H1 (cell line): Measurements from ENCODE around the gene PRKAB1. TPM values are rescaled to one million over a fixed set of nuclear protein-coding genes. Genes with fewer than 3 reads are reported as not detected.

Experiments
- CTCF ChIA-PET: fragments of 300-600 bp; sonication (Branson Sonifier 250); formaldehyde crosslinking; loops from one replicate; lab custom pipeline; 2021; ENCODE audit not compliant: partially characterized antibody; lab: Charles Lee
- POLR2A ChIA-PET: fragments of 300-600 bp; sonication (Branson Sonifier 250); formaldehyde crosslinking; loops from one replicate; lab custom pipeline; 2021; ENCODE audit warnings: inconsistent platforms; ENCODE audit not compliant: partially characterized antibody; lab: Charles Lee
- DNase-seq, 2 experiments: peaks; one replicate each; pipeline versions ENCODE4 v3.0.0 to v3.0.0-alpha.2; 2010 to 2022; ENCODE audit warnings: low spot score in 2 of 2, low read depth in 1 of 2, mixed read lengths in 1 of 2
- FAIRE-seq: peaks from 2 replicates; lab custom pipeline; 2011; peaks lifted over from hg19 to GRCh38; lab: Jason Lieb, UNC
- H2AFZ ChIP-seq: 2 replicates; pipeline ENCODE4 v1.8.1; 2012; ENCODE audit warnings: low read length, inconsistent platforms
- H2AK5ac ChIP-seq: 2 replicates; pipeline ENCODE4 v1.6.1; 2013; ENCODE audit warnings: low read depth, low read length
- H2BK120ac ChIP-seq: replicated peaks from 2 replicates; pipeline ENCODE3; 2013; ENCODE audit warnings: low read depth, low read length, inconsistent platforms
- H2BK12ac ChIP-seq: 2 replicates; pipeline ENCODE4 v1.6.1; 2013; ENCODE audit warnings: low read depth, low read length
- H2BK15ac ChIP-seq: 2 replicates; pipeline ENCODE4 v1.6.1; 2013; ENCODE audit warnings: low read length
- H2BK20ac ChIP-seq: 2 replicates; pipeline ENCODE4 v1.6.1; 2013; ENCODE audit warnings: low read length
- H2BK5ac ChIP-seq: 2 replicates; pipeline ENCODE4 v1.6.1; 2013; ENCODE audit warnings: low read depth, low read length
- H3K14ac ChIP-seq: 2 replicates; pipeline ENCODE4 v1.6.1; 2013; ENCODE audit warnings: inconsistent platforms; ENCODE audit not compliant: insufficient read length
- H3K18ac ChIP-seq: 2 replicates; pipeline ENCODE4 v1.6.1; 2013; ENCODE audit warnings: low read length; ENCODE audit errors: extremely low read depth
- H3K23ac ChIP-seq: 2 replicates; pipeline ENCODE4 v1.6.1; 2013; ENCODE audit warnings: inconsistent platforms; ENCODE audit not compliant: insufficient read length
- H3K23me2 ChIP-seq: 2 replicates; pipeline ENCODE4 v1.6.1; 2013; ENCODE audit warnings: low read depth, low read length
- H3K27ac ChIP-seq: 2 replicates; pipeline ENCODE4 v1.6.1; 2011; ENCODE audit warnings: low read depth, low read length, inconsistent platforms
- H3K27me3 ChIP-seq, 4 experiments: replicated peaks in 1 of 4; 1 replicate in 1 of 4; 2 replicates in 3 of 4; pipeline versions ENCODE4 v1.6.1 to v1.8.1; 2011 to 2013; ENCODE audit warnings: low read length in 3 of 4, mild to moderate bottlenecking in 3 of 4, inconsistent platforms in 2 of 4, mixed read lengths in 2 of 4, moderate library complexity in 1 of 4; ENCODE audit not compliant: control insufficient read depth in 3 of 4, insufficient read depth in 3 of 4; ENCODE audit errors: extremely low read depth in 1 of 4
- H3K36me3 ChIP-seq, 4 experiments: 2 replicates each; pipeline versions ENCODE4 v1.6.1 to v1.8.1; 2011 to 2013; ENCODE audit warnings: mild to moderate bottlenecking in 4 of 4, low read length in 3 of 4, moderate library complexity in 2 of 4, control low read depth in 1 of 4, inconsistent platforms in 1 of 4; ENCODE audit not compliant: insufficient read depth in 4 of 4, control insufficient read depth in 2 of 4
- H3K4ac ChIP-seq: replicated peaks from 2 replicates; pipeline ENCODE3; 2013; ENCODE audit warnings: low read length, low read depth, mixed read lengths, inconsistent platforms; ENCODE audit not compliant: insufficient read length
- H3K4me1 ChIP-seq, 4 experiments: replicated peaks in 1 of 4; 1 replicate in 1 of 4; 2 replicates in 3 of 4; pipeline versions ENCODE4 v1.6.1 to v1.8.1; 2011 to 2013; ENCODE audit warnings: low read length in 3 of 4, inconsistent platforms in 2 of 4, mixed read lengths in 1 of 4; ENCODE audit not compliant: insufficient read depth in 4 of 4, control insufficient read depth in 3 of 4
- H3K4me2 ChIP-seq, 2 experiments: 2 replicates each; pipeline versions ENCODE4 v1.6.1 to v1.8.1; 2011 to 2013; ENCODE audit warnings: low read depth in 2 of 2, low read length in 2 of 2, control low read depth in 1 of 2, inconsistent platforms in 1 of 2, mild to moderate bottlenecking in 1 of 2; ENCODE audit not compliant: insufficient read depth in 1 of 2
- H3K4me3 ChIP-seq, 4 experiments: fragments of 200-600, 300-600 bp in 1 of 4; sonication (generic), shearing (Covaris generic), sonication (Bioruptor Twin) in 1 of 4; 2 replicates each; pipeline versions ENCODE4 v1.5.1 to v1.8.1; 2011 to 2016; ENCODE audit warnings: low read length in 4 of 4, low read depth in 3 of 4, control low read depth in 2 of 4, inconsistent platforms in 2 of 4, mild to moderate bottlenecking in 2 of 4, mixed read lengths in 1 of 4, moderate library complexity in 1 of 4; ENCODE audit not compliant: insufficient read depth in 2 of 4; ENCODE audit errors: extremely low read depth in 1 of 4
- H3K56ac ChIP-seq: replicated peaks from 2 replicates; pipeline ENCODE3; 2013; ENCODE audit warnings: low read depth, mild to moderate bottlenecking, mixed read lengths, low read length, inconsistent platforms; ENCODE audit not compliant: insufficient read length
- H3K79me1 ChIP-seq: 2 replicates; pipeline ENCODE4 v1.6.1; 2013; ENCODE audit warnings: low read depth, low read length, control low read depth
- H3K79me2 ChIP-seq, 2 experiments: 2 replicates each; pipeline versions ENCODE4 v1.6.1 to v1.8.1; 2012 to 2013; ENCODE audit warnings: low read length in 2 of 2, mild to moderate bottlenecking in 2 of 2, inconsistent platforms in 1 of 2; ENCODE audit not compliant: insufficient read depth in 2 of 2, control insufficient read depth in 1 of 2
- H3K9ac ChIP-seq, 4 experiments: replicated peaks in 1 of 4; 1 replicate in 1 of 4; 2 replicates in 3 of 4; pipeline versions ENCODE4 v1.6.1 to v1.8.1; 2011 to 2013; ENCODE audit warnings: low read depth in 3 of 4, low read length in 3 of 4, control low read depth in 2 of 4, mild to moderate bottlenecking in 2 of 4, moderate library complexity in 2 of 4, inconsistent platforms in 1 of 4; ENCODE audit errors: extremely low read depth in 1 of 4
- H3K9me3 ChIP-seq, 2 experiments: 2 replicates each; pipeline versions ENCODE4 v1.6.1 to v1.8.1; 2012 to 2013; ENCODE audit warnings: mild to moderate bottlenecking in 2 of 2, moderate library complexity in 2 of 2, control low read depth in 1 of 2, inconsistent platforms in 1 of 2, low read depth in 1 of 2, low read length in 1 of 2, mixed read lengths in 1 of 2; ENCODE audit not compliant: insufficient read depth in 2 of 2
- H4K20me1 ChIP-seq, 2 experiments: replicated peaks in 1 of 2; 2 replicates each; pipeline versions ENCODE3 to v1.8.1; 2011 to 2013; ENCODE audit warnings: inconsistent platforms in 2 of 2, low read length in 2 of 2, mild to moderate bottlenecking in 1 of 2; ENCODE audit not compliant: insufficient read depth in 2 of 2, control insufficient read depth in 1 of 2
- H4K5ac ChIP-seq: 2 replicates; pipeline ENCODE4 v1.6.1; 2013; ENCODE audit warnings: low read length, low read depth, mixed read lengths, inconsistent platforms; ENCODE audit not compliant: insufficient read length
- H4K8ac ChIP-seq: 2 replicates; pipeline ENCODE4 v1.8.0; 2013; ENCODE audit warnings: mild to moderate bottlenecking, moderate library complexity, low read length, inconsistent platforms; ENCODE audit not compliant: insufficient read depth; ENCODE audit errors: extremely low read depth
- H4K91ac ChIP-seq: replicated peaks from 2 replicates; pipeline ENCODE3; 2013; ENCODE audit warnings: low read length, mixed read lengths, inconsistent platforms; ENCODE audit not compliant: insufficient read length
- ATF2 ChIP-seq: IDR thresholded peaks from 2 replicates; pipeline ENCODE4 v1.6.1; 2012; ENCODE audit warnings: low read length, inconsistent platforms
- ATF3 ChIP-seq: IDR thresholded peaks from 2 replicates; pipeline ENCODE4 v1.6.1; 2011; ENCODE audit warnings: low read depth, mild to moderate bottlenecking, low read length; ENCODE audit not compliant: insufficient read depth
- BACH1 ChIP-seq: IDR thresholded peaks from 2 replicates; pipeline ENCODE4 v1.6.1; 2012; ENCODE audit warnings: low read length, improper control_type of control experiment
- CEBPB ChIP-seq: IDR thresholded peaks from 2 replicates; pipeline ENCODE4 v1.6.1; 2012; ENCODE audit warnings: low read depth, low read length
- CHD2 ChIP-seq: IDR thresholded peaks from 2 replicates; pipeline ENCODE4 v1.6.1; 2012; ENCODE audit warnings: low read length, improper control_type of control experiment
- CTBP2 ChIP-seq: IDR thresholded peaks from 2 replicates; pipeline ENCODE4 v1.7.0; 2011; ENCODE audit warnings: borderline replicate concordance, mild to moderate bottlenecking, moderate library complexity, mixed read lengths, low read length; ENCODE audit not compliant: insufficient read depth, insufficient read length
- EGR1 ChIP-seq: IDR thresholded peaks from 2 replicates; pipeline ENCODE4 v1.6.1; 2011; ENCODE audit warnings: low read depth, low read length, borderline replicate concordance
- HDAC2 ChIP-seq, 2 experiments: fragments of 300-600 bp in 1 of 2; sonication (generic) in 1 of 2; IDR thresholded peaks; 2 replicates each; pipeline ENCODE4 v1.6.1; 2011 to 2012; ENCODE audit warnings: low read depth in 2 of 2, low read length in 2 of 2, mild to moderate bottlenecking in 2 of 2, moderate library complexity in 2 of 2, borderline replicate concordance in 1 of 2, inconsistent platforms in 1 of 2
- NRF1 ChIP-seq: IDR thresholded peaks from 2 replicates; pipeline ENCODE4 v1.6.1; 2011; ENCODE audit warnings: mild to moderate bottlenecking, low read depth, low read length, improper control_type of control experiment
- POU5F1 ChIP-seq: IDR thresholded peaks from 2 replicates; pipeline ENCODE4 v1.6.1; 2011; ENCODE audit warnings: low read depth, mild to moderate bottlenecking, low read length, moderate library complexity
- RFX5 ChIP-seq: IDR thresholded peaks from 2 replicates; pipeline ENCODE4 v1.6.1; 2011; ENCODE audit warnings: low read depth, low read length, improper control_type of control experiment, borderline replicate concordance
- WGBS, 2 experiments: shearing (Covaris generic) in 1 of 2; methylation state at CpG; one replicate each; pipeline versions ENCODE4 v1.1.6 to v1.1.7; 2013 to 2015; ENCODE audit warnings: low lambda C conversion rate in 2 of 2, mixed read lengths in 2 of 2, inconsistent platforms in 1 of 2, low coverage in 1 of 2, missing lambda C conversion rate in 1 of 2; ENCODE audit not compliant: insufficient replicate concordance in 2 of 2, insufficient coverage in 1 of 2, insufficient read length in 1 of 2; ENCODE audit errors: extremely low coverage in 1 of 2, missing lambda C conversion rate in 1 of 2; 5-methylcytosine and 5-hydroxymethylcytosine counted together
- polyA plus RNA-seq, 7 experiments: library from polyadenylated mRNA; depleted of rRNA in 3 of 7; stranded (reverse) in 5 of 7; unstranded in 2 of 7; fragments of >200 nt in 5 of 7; fragments of 200-250 nt in 2 of 7; gene quantifications; 1 replicate in 5 of 7; 2 replicates in 1 of 7; 4 replicates in 1 of 7; pipeline versions ENCODE4 v1.2.1 to v1.2.3, GENCODE V29; 2011 to 2013; ENCODE audit warnings: missing spikeins in 2 of 7, mixed read lengths in 2 of 7
- total RNA-seq: library from RNA; stranded (reverse); fragmentation: NEBNext Ultra II Directional; extraction: Animal tissue kit (Norgen Biotek cat#: 25700); gene quantifications from 2 replicates; pipeline ENCODE4 v1.2.1, GENCODE V29; 2021

Gene PRKAB1
- total and polyA plus RNA-seq, 2 of the 8 experiments (the other 6 are each of a cell fraction or from before 2014, with no cell fraction given) = 24.0 to 32.1 TPM

- Histone ChIP-seq H3K4me2 (no peak overlapping the region), H3K4me3 (no peak overlapping the region)
- TF ChIP-seq CTBP2 = no peak
- TF ChIP-seq CEBPB = no peak
- TF ChIP-seq POU5F1 = no peak
- TF ChIP-seq ATF2 = no peak
- TF ChIP-seq BACH1 = no peak
- TF ChIP-seq CHD2 = no peak
- TF ChIP-seq ATF3 = no peak
- TF ChIP-seq EGR1 = no peak
- no peak for TF ChIP-seq HDAC2 (IDR thresholded peaks at IDR 0.05; ENCODE audit: borderline replicate concordance in 1 of 2, low read depth in 2 of 2, low read length in 2 of 2)
- TF ChIP-seq NRF1 = no peak
- TF ChIP-seq RFX5 = no peak
Measured at GRCh38 chr12:119652665-119653064, 15.3 kb upstream of the PRKAB1 start.

More at GRCh38 chr12:119652665-119653064, 15.3 kb upstream of the PRKAB1 start:
- no peak overlapping the region for H3K14ac ChIP-seq
- H3K18ac ChIP-seq = no peak overlapping the region
- no peak overlapping the region for H2BK12ac ChIP-seq
- POLR2A ChIA-PET = no interaction called here
- DNase-seq = no peak
- CTCF ChIA-PET = interaction anchor here (0.6 to 4.0 kb wide), 2 partner anchors 10 to 419 kb away, joined by 3 to 17 read pairs; no protein-coding TSS in a partner anchor
- FAIRE-seq = no peak
- H3K4ac ChIP-seq = no peak overlapping the region
- no peak overlapping the region for H2BK15ac ChIP-seq
- no peaks in the 10 kb centered on the region for H4K20me1 ChIP-seq
- no peaks in the 10 kb centered on the region for H3K79me2 ChIP-seq
- 76% methylated on average over 3 of the region's 3 CpGs; no CpG with 5 or more reads in 1 of the 2 experiments for WGBS, 2 experiments
- no peaks in the 10 kb centered on the region for H3K4me1 ChIP-seq
- no peak overlapping the region for H4K5ac ChIP-seq
- no peaks in the 10 kb centered on the region for H3K27me3 ChIP-seq
- peaks cover 9 to 14% of the 10 kb centered on the region in 2 experiments; a peak in 2 of 4 replicates for H3K9me3 ChIP-seq
- H4K8ac ChIP-seq = no peak overlapping the region
- no peaks in the 10 kb centered on the region for H3K36me3 ChIP-seq
- no peak overlapping the region for H3K56ac ChIP-seq
- H2AK5ac ChIP-seq = no peak overlapping the region
- no peaks in the 10 kb centered on the region for H3K79me1 ChIP-seq
- H2BK5ac ChIP-seq = no peak overlapping the region
- H4K91ac ChIP-seq = no peak overlapping the region
- no peak overlapping the region for H3K27ac ChIP-seq
- no peak overlapping the region for H3K23ac ChIP-seq
- no peak overlapping the region for H2BK20ac ChIP-seq
- no peak overlapping the region for H3K9ac ChIP-seq
- H2AFZ ChIP-seq = no peak overlapping the region
- no peak overlapping the region for H2BK120ac ChIP-seq
- no peaks in the 10 kb centered on the region for H3K23me2 ChIP-seq
